HG03097 (cell line): ENCODE data around the gene SGO1.

ENCODE experiments used
- ATAC-seq: cut with Tn5 transposase; IDR thresholded peaks from one replicate; pipeline ENCODE4 v1.9.1; 2021; ENCODE audit not compliant: unreplicated experiment, low FRiP score

SGO1 gene

DNA sequence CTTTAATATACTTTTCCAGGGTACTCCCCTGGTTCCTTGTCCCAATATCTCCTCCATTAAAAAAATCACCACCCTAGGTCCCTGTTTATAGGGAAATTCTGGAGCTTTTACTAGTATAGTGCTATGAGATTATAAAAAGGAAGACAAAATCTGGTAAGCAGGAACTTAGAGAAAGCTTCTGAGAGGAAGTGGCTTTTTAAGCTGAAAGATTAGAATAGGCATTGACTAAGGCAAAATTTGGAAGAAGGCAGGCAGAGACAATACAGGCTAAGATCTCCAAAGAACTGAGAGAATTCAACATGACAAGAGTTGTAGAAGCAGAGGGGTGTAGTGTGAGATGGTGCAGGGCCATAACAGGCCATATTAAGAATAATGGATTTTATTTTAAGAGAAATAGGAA is 25.8 kb downstream of the SGO1 start:
- no peak for ATAC-seq

DNA sequence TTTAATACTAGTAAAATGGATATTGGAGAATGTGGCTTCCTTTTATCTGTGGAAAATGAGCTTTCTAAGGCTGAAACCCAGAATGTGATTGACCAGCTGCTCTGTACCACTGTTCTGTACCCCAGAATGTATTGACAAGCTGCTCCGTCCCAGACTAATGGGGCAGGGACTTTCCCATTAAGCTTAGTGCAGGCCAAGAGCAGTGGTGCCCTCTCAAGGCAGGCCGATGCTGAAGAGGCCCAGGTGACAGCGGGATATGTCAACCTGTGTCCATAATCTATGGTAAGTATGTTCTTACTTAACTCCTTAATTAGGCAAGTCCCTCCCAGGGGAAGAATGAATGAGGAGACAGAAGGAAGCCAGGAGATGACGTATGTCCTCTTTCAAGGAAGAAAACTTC is 31.1 kb downstream of the SGO1 start:
- no peak for ATAC-seq

DNA sequence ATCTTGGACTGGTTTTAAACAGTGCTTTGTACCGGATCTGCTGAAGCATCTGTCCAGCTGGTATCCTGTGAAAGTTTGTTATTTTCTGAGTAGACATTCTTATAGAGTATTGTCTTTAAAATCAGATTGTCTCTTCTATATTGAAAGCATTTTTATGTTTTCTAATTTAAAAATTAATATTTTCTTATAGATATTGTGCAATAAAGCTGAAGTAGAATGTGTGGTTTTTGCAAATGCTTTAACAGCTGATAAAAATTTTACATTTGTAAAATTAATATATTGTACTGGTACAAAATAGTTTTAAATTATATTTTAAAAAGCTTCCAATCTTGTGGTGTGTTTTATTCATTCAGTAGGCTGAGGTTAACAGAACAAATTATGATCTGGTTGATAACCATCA is 31.9 kb downstream of the SGO1 start:
- ATAC-seq = no peak

DNA sequence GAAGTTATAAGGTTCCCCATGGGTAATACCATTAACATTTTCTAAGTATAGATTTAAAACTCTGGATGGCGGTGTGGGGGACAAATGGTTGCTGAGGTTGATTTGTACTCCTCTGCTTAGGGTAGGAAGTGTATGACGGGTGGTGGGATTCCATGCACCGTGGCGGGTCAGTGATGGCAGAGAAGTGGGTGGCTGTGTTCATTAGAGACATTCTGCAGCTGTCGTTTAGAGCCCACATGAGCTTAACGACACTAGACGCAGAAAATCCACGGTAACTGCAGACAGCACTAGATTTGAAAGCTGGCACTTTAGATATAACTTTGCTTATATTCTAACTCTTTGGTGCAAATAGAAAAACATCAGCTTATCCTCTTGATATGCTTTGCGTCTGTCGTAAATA is 37.5 kb downstream of the SGO1 start:
- no peak for ATAC-seq

DNA sequence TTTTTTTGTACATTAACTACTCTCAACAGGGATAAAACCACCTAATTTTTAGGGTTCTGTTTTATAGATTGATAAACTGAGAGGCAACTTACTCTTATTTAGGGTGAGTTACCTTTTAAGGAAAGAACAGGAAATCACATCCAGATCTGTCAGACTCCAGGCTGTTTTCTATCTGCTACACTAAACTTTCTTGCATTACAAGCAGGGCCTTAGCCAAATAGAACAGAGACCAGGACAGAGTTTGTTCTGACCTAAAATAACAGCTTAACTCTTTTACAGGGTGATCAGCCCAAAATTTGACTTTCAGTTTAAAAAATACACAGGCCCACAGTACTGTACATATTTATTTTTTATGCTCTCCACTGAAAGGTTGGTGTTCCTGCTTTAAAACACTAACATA is 38.6 kb downstream of the SGO1 start:
- ATAC-seq = no peak

DNA sequence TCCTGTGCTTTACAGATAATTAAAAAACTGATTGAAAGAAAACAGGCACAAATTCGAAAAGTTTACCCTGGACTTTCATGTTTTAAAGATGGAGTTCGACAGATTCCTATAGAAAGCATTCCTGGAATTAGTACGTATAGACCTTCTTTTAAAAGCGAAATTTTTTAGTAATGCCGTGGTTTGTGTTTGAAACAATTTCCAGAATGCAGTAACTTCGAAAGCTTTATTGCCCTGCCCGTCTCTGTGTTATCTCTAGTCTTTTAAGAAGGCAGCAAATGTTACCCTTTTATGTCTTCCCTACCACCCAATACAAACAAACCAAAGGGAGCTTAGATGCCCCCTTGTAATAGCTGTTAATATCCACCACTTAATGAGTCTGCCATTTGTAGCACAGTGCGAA is 39.7 kb downstream of the SGO1 start:
- ATAC-seq = no peak

DNA sequence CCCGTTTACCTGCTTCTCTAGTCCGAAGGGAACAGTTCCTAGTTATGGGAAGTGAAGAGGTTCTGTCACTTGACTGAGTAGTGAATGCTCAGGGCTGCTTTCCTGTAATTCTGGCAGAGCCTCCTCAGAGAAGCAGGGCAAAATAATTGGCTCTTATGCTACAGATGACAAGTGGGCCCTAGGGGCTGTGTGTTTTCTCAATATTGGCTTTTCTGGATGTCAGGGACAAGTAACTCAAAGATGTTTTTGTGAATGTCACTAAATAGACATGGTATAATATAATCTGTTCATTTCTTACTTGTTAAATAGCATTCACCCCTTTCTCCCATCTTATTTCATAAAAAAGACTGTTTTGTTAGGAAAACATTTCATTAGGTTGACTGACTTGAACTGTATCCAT is 40.1 kb downstream of the SGO1 start:
- no peak for ATAC-seq

DNA sequence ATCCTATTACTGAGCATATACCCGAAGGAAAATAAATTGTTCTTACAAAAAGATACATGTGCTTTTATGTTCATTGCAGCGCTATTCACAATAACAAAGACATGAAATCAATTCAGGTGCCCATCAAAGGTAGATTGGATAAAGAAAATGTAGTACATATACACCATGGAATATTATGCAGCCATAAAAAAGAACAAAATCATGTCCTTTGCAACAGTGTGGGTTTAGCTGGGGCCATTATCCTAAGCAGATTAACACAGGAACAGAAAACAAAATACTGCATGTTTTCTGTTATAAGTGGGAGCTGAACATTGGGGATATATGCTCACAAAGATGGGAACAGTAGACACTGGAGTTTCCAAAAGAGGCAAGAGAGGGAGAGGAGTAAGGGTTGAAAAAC is 42.5 kb downstream of the SGO1 start:
- no peak for ATAC-seq

DNA sequence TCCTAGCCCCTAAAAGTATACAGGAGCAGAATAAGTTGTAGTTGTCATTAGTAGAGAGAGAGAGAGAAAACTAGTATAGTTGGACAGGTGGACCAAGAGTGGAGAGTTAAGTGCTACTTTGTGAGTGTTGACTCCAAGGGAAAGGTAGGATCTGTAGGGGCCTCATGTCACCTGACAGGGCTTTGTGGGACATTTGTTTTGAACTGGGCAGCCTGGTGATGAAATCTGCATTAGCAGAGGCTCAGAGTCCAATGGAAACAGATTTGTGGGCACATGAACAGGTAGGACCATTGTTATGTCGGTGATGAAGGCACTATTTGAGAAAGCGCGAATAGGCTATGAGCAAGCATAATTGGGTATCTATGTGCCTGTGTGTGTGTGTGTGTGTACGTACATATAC is 43.5 kb downstream of the SGO1 start:
- no peak for ATAC-seq

DNA sequence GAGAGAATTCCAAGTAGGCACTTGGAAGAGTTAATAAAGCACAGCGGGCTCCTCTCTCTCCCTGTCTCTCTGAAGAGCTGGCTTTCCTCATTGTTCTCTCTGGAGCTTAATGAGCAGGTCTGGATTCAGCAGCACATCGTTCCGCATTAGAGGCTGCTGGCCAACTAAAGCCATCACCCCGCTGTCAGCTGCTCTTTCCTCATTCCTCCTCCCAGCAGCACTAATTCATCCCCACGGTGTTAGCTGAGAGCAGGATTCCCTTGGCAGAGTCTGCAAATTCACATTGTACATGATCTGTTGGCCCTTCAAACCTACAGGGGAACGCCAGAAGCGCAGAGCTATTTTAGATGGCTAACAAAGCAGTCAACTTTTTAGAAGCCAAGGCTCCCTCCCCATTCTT is 44.2 kb downstream of the SGO1 start:
- ATAC-seq = no peak

DNA sequence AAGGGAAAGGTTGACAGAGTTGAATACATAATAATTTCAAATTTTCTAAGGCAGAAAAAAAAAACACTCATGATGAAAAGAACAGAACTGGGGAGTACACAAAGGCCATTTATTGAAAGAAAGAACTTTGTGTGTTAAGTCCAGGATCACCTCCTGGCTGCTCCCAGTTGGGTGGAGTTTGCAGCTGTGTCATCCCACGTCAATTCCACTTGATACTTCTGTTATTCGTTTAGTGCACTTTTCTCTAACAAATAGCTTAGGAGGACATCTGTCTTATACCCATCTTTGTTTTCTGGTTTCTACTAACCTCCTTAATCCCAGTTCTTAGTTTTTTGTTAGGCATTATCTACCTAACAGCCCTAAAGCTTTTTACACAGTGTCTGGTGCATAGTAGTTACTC is 44.7 kb downstream of the SGO1 start:
- ATAC-seq = no peak

DNA sequence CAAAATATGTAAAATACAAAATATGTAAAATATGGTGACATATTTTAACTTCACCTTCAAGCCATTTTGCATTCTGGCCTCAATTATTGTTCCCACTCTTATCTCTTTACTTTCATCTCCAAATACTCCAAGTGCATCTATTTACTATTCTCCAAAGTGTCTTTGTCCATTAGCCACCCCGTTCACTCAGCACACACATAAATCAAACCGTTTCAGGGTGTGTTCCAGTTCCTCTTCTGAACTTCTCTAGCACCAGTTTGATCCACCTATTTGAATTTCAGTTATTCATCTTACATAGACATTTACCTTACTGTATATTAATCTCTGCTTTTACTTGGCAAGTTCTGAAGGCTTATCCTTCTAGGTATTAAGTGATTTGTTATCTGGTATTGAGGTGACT is 45.1 kb downstream of the SGO1 start:
- ATAC-seq = no peak

DNA sequence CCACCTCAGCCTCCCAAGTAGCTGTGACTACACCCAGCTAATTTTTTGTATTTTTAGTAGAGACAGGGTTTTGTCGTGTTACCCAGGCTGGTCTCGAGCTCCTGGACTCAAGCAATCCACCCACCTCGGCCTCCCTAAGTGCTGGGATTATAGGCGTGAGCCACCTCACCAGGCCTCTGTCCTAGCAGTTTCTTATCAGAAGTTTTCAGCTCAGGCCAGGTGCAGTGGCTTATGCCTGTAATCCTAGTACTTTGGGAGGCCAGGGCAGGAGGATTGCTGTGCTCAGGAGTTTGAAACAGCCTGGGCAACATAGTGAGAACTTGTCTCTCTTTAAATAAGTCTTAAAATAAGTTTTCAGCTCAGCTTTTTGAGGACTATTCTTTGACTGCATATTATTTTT is 48.4 kb downstream of the SGO1 start:
- no peak for ATAC-seq

DNA sequence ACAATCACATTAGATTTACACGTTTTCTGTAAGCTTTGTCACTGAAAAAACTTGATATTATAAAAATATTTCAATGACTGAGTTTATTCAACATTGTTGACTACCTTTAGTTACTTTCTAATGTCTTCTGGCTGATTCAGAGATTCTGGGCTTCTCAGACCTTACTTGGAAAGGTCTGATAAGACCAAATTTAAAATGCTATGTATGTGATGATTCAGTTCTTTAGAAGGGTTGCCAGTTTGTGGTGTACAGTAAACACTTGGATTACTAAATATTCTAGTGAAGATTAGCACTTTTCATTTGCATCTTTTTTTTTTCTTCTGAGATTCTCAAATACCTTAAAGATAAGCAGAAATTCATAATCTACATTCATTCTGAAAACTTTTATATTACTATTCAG is 49.8 kb downstream of the SGO1 start:
- ATAC-seq = no peak

DNA sequence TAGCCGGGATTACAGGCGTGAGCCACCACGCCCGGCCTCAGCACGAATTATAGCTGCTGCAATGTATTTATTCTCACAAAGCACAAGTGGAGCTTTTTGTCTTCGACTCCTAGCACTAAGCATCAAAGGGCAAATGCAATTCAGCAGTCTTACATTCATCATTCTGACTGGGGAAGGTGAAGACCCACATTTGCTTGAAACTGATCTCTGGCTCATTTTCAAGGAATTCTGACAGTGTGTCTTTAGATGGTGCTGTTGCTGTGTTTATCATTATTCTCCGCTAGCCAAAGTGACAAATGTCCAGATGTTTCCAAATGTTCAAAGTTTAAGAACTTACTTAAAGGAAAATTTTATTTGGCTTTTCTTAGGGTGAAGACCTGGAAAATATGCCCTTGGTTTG is 55.9 kb downstream of the SGO1 start:
- ATAC-seq = no peak

DNA sequence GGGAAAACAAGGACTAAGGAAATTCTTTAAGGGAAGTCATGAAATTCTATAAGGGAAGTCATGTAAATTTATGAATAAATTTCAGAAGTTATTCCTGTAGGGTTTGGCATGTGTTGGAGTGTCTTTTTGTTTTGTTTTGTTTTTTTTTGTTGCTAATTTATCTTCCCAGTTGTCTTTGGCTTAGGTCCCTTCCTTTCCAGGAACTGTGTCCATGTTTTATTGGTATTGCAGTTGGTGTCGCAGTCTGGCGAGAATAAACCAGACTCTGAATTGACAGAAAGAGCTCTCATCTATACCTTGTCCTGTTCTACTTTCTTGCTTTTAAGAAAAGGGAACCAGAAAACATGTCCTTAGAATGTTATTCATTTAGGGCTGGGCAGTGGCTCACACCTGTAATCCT is 57.6 kb downstream of the SGO1 start:
- ATAC-seq = no peak

DNA sequence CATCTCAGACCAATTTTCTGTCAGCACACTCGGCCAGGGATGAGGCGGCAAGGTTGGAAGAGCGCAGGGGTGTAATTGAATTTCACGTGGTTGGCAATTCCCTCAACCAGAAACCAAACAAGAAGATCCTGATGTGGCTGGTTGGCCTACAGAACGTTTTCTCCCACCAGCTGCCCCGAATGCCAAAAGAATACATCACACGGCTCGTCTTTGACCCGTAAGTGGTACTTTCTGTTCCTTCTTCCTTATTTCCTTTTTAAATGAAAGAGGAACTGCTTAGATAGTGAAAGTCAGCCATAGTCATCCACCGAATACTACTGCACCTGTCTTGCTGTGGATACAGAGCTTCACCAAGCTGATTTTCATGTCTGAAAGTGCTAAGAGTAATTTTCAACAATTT is 60.1 kb downstream of the SGO1 start:
- ATAC-seq = peak; percentile 99

DNA sequence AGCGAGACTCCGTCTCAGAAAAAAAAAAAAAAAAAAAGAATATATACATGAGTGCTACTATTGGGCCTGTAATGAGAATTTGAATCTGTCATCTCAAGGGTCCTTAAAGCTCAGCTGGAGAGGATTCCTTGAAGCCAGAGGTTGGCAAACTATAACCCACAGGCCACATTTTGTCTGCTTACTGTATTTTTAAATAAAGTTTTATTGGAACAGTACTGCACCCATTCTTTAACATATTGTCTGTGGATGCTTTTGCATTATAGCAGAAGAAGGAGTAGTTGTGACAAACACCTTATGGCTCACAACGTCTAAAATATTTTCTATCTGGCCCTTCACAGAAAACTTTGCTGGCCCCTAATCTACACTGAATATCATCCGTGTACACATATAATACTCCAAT is 60.7 kb downstream of the SGO1 start:
- no peak for ATAC-seq

DNA sequence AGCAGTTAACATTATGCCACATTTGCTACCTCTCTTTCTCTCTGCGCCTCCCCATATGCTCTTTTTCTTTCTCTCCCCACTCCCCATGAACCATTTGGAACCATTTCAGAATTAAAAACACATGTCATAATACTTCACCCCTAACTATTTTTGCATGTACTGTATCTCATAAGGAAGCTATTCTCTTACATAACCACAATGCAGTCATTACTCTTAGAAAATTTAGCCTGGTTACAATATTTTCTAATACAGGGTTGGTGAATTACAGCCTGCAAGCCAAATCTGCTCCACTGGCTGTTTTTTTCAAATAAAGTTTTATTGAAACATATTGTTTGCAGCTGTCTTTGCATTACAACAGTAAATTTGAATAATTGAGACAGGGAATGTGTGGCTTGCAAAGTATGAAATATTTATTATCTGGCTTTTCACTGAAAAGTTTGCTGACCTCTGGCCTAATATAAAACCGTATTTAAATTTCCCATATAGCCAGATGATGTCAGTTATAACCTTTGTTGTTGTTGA is 62.8 kb downstream of the SGO1 start:
- no peak for ATAC-seq

DNA sequence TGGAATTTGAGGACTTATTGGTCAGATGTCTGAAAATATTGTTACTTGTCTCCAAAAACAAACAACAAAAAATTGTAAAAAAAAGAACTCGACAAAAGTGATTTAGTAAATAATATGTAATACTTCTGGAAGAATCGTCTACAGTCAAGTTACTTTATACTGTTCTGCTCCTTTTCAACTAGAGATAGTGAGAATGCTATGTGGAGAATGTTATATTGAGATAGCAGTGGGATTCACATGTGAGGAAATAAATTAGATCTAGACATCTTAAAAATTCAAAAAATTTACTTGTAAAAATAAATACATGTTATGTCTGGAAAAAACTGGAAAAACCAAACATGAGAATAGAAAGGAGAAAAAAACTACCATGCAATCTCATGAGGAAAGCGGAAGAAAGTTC is 64.9 kb downstream of the SGO1 start:
- no peak for ATAC-seq
